ENCODE measurements around the gene FBXO2.

Gene FBXO2

GRCh38 chr1:11661103-11661502 is 6.9 kb upstream of the FBXO2 start:
- no peak overlapping the region for H3K9ac ChIP-seq (ENCODE audit: low read depth, low read length)
- H3K4me3 ChIP-seq (ENCODE audit: low read length) = no peak overlapping the region
- peaks cover 13% of the 10 kb centered on the region; the same call in 1 of the 2 replicates for H3K27me3 ChIP-seq (ENCODE audit: insufficient read depth, low read length)
- H3K27ac ChIP-seq (ENCODE audit: low read length) = no peak overlapping the region
- H3K4me1 ChIP-seq (ENCODE audit: insufficient read depth, low read length) = no peaks in the 10 kb centered on the region
- peaks cover 19% of the 10 kb centered on the region for H3K36me3 ChIP-seq (ENCODE audit: insufficient read depth, low read depth, low read length)
- H3K9me3 ChIP-seq (ENCODE audit: insufficient read depth, low read depth, low read length) = no peaks in the 10 kb centered on the region

DNA sequence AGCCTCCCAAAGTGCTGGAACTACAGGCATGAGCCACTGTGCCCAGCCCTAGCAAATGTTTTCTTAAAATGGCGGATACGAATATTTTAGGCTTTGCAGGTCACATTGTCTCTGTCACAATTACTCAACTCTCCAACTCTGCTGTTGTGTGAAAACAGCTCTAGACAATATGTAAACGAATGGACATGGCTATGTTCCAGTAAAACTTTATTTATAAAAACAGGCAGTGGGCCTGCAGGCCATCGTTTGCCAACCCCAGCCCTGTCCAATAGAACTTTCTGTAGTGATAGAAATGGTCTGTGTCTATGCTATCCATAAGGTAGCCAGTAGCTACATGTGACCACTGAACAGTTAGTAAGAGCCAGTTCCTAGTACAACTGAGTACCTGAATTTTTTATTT is 5.5 kb upstream of the FBXO2 start:
- Histone ChIP-seq H3K9me3 (ENCODE audit: insufficient read depth, low read depth, low read length) (no peaks in the 10 kb centered on the region), H3K36me3 (ENCODE audit: insufficient read depth, low read depth, low read length) (peaks cover 19% of the 10 kb centered on the region)

GRCh38 chr1:11658542-11658941 is 4.3 kb upstream of the FBXO2 start:
- Histone ChIP-seq H3K9me3 (ENCODE audit: insufficient read depth, low read depth, low read length) (no peaks in the 10 kb centered on the region), H3K27me3 (ENCODE audit: insufficient read depth, low read length) (peaks cover 23% of the 10 kb centered on the region), H3K9ac (ENCODE audit: low read depth, low read length) (no peak overlapping the region), H3K27ac (ENCODE audit: low read length) (no peak overlapping the region), H3K36me3 (ENCODE audit: insufficient read depth, low read depth, low read length) (peaks cover 19% of the 10 kb centered on the region), H3K4me1 (ENCODE audit: insufficient read depth, low read length) (no peaks in the 10 kb centered on the region), H3K4me3 (ENCODE audit: low read length) (no peak overlapping the region)

More for the DNA sequence above, 5.5 kb upstream of the FBXO2 start:
- H3K27me3 ChIP-seq (ENCODE audit: insufficient read depth, low read length) = peaks cover 22% of the 10 kb centered on the region
- no peak overlapping the region for H3K4me3 ChIP-seq (ENCODE audit: low read length)
- no peaks in the 10 kb centered on the region for H3K4me1 ChIP-seq (ENCODE audit: insufficient read depth, low read length)
- no peak overlapping the region for H3K27ac ChIP-seq (ENCODE audit: low read length)
- H3K9ac ChIP-seq (ENCODE audit: low read depth, low read length) = no peak overlapping the region

DNA sequence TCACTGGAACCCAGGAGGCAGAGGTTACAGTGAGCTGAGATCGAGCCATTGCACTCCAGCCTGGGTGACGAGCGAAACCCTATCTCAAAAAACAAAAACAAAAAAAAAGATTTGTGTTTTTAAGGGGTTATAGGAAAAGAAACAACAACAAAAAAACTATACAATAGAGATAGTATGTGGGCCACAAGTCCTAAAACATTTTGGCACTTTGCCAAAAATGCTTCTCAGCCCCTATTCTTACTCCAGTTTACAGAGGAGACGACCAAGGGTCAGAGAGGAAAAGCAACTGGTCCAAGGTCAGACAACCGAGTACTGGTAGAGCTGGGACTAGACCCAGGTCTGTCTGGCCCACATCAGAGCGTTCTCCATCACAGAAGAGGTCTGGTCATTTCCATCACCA is 3.4 kb upstream of the FBXO2 start:
- Histone ChIP-seq H3K27me3 (ENCODE audit: insufficient read depth, low read length) (peaks cover 28% of the 10 kb centered on the region), H3K9me3 (ENCODE audit: insufficient read depth, low read depth, low read length) (no peaks in the 10 kb centered on the region), H3K4me3 (ENCODE audit: low read length) (no peak overlapping the region), H3K36me3 (ENCODE audit: insufficient read depth, low read depth, low read length) (peaks cover 19% of the 10 kb centered on the region), H3K9ac (ENCODE audit: low read depth, low read length) (no peak overlapping the region), H3K4me1 (ENCODE audit: insufficient read depth, low read length) (peaks cover 3% of the 10 kb centered on the region), H3K27ac (ENCODE audit: low read length) (no peak overlapping the region)

GRCh38 chr1:11654939-11655808 is 945 bp upstream of the FBXO2 start:
- no peak overlapping the region for H3K27ac ChIP-seq (ENCODE audit: low read length)
- H3K27me3 ChIP-seq (ENCODE audit: insufficient read depth, low read length) = peaks cover 47% of the 10 kb centered on the region
- H3K9me3 ChIP-seq (ENCODE audit: insufficient read depth, low read depth, low read length) = no peaks in the 10 kb centered on the region
- H3K4me3 ChIP-seq (ENCODE audit: low read length) = peak overlapping the region; percentile 76
- peaks cover 12% of the 10 kb centered on the region for H3K4me1 ChIP-seq (ENCODE audit: insufficient read depth, low read length)
- peaks cover 15% of the 10 kb centered on the region for H3K36me3 ChIP-seq (ENCODE audit: insufficient read depth, low read depth, low read length)
- peak overlapping the region; percentile 48; the same call in 1 of the 2 replicates for H3K9ac ChIP-seq (ENCODE audit: low read depth, low read length)

DNA sequence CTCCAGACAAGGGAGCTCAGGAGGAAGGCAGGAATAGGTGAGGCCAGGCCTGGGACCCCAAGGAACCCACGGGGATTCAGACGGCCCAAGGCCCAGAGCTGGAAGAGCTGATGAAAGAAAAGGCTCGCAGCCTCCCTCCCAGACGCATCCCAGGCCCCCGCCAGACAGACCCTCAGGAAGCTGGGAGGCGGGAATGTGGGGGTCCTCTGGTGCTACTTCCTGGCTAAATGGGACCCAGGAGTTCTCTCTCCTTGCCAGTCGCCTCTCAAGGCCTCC is 430 bp downstream of the FBXO2 start:
- Histone ChIP-seq H3K9ac (ENCODE audit: low read depth, low read length) (peak overlapping the region; percentile 63; the same call in 1 of the 2 replicates), H3K4me3 (ENCODE audit: low read length) (peak overlapping the region; percentile 76), H3K27ac (ENCODE audit: low read length) (no peak overlapping the region), H3K4me1 (ENCODE audit: insufficient read depth, low read length) (peaks cover 12% of the 10 kb centered on the region), H3K27me3 (ENCODE audit: insufficient read depth, low read length) (peaks cover 58% of the 10 kb centered on the region), H3K9me3 (ENCODE audit: insufficient read depth, low read depth, low read length) (no peaks in the 10 kb centered on the region), H3K36me3 (ENCODE audit: insufficient read depth, low read depth, low read length) (peaks cover 8% of the 10 kb centered on the region; the same call in 1 of the 2 replicates)

- H3K4me1 ChIP-seq (ENCODE audit: insufficient read depth, low read length) = peaks cover 15% of the 10 kb centered on the region
- H3K9me3 ChIP-seq (ENCODE audit: insufficient read depth, low read depth, low read length) = no peaks in the 10 kb centered on the region
- peak overlapping the region; percentile 76; the same call in 1 of the 2 replicates for H3K4me3 ChIP-seq (ENCODE audit: low read length)
- H3K36me3 ChIP-seq (ENCODE audit: insufficient read depth, low read depth, low read length) = peaks cover 8% of the 10 kb centered on the region; the same call in 1 of the 2 replicates
- H3K27ac ChIP-seq (ENCODE audit: low read length) = no peak overlapping the region
- H3K27me3 ChIP-seq (ENCODE audit: insufficient read depth, low read length) = peaks cover 61% of the 10 kb centered on the region
- peak overlapping the region; percentile 63; the same call in 1 of the 2 replicates for H3K9ac ChIP-seq (ENCODE audit: low read depth, low read length)
These were observed 948 bp downstream of the FBXO2 start for GRCh38 chr1:11653101-11653860.

DNA sequence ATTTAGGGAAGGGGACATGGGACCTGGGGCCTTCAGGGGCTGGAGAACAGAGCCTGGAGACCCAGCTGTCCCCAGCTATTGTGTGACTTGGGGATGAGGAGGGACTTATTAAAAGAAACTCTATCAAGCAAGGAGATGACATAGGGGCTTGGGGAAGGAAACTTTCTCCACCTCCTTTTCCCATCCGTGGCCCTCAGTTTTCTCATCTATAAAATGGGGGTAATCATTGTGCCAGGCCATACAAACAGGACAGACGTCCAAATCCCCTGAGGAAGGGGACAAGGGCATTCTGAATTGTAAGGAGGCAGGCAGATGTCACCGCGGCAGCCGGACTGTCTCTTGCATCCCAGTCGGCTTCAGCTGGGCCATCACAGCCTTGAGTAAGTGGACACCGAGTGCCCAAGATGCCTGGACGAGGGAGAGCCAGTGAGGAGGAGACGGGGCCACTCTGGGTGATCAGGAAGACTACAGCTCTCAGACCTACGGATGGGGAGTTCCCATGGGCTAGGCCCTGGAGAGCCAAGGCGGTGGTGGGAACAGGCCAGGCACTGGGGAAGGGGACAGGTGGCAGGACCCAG is 1.9 kb downstream of the FBXO2 start:
- no peak overlapping the region for H3K4me3 ChIP-seq (ENCODE audit: low read length)
- H3K9ac ChIP-seq (ENCODE audit: low read depth, low read length) = no peak overlapping the region
- H3K27me3 ChIP-seq (ENCODE audit: insufficient read depth, low read length) = peaks cover 64% of the 10 kb centered on the region
- H3K27ac ChIP-seq (ENCODE audit: low read length) = no peak overlapping the region
- peaks cover 7% of the 10 kb centered on the region; the same call in 1 of the 2 replicates for H3K36me3 ChIP-seq (ENCODE audit: insufficient read depth, low read depth, low read length)
- H3K9me3 ChIP-seq (ENCODE audit: insufficient read depth, low read depth, low read length) = no peaks in the 10 kb centered on the region
- H3K4me1 ChIP-seq (ENCODE audit: insufficient read depth, low read length) = peaks cover 15% of the 10 kb centered on the region

DNA sequence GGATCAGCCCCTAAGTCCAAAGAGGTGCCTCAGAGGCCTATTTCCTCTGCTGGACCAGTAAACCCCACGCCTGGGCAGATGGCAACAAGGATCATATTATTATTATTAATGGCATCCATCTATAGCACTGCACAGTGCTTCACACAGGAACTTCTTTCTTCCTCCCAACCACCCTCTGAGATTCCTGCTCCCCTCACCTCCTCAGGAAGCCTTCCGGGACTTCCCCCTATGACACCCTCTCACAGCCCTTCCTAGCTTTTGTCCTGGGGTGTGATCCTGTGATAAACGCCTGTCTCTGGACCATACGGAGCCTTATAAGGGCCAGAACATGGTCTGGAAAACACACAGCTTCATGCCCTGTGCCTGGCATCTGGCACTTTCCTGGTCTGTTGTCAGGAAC is 3.2 kb downstream of the FBXO2 start:
- no peak overlapping the region for H3K9ac ChIP-seq (ENCODE audit: low read depth, low read length)
- H3K4me3 ChIP-seq (ENCODE audit: low read length) = peak overlapping the region; percentile 46; the same call in 1 of the 2 replicates
- H3K4me1 ChIP-seq (ENCODE audit: insufficient read depth, low read length) = peaks cover 15% of the 10 kb centered on the region
- H3K36me3 ChIP-seq (ENCODE audit: insufficient read depth, low read depth, low read length) = no peaks in the 10 kb centered on the region
- H3K27ac ChIP-seq (ENCODE audit: low read length) = no peak overlapping the region
- no peaks in the 10 kb centered on the region for H3K9me3 ChIP-seq (ENCODE audit: insufficient read depth, low read depth, low read length)
- H3K27me3 ChIP-seq (ENCODE audit: insufficient read depth, low read length) = peaks cover 63% of the 10 kb centered on the region

DNA sequence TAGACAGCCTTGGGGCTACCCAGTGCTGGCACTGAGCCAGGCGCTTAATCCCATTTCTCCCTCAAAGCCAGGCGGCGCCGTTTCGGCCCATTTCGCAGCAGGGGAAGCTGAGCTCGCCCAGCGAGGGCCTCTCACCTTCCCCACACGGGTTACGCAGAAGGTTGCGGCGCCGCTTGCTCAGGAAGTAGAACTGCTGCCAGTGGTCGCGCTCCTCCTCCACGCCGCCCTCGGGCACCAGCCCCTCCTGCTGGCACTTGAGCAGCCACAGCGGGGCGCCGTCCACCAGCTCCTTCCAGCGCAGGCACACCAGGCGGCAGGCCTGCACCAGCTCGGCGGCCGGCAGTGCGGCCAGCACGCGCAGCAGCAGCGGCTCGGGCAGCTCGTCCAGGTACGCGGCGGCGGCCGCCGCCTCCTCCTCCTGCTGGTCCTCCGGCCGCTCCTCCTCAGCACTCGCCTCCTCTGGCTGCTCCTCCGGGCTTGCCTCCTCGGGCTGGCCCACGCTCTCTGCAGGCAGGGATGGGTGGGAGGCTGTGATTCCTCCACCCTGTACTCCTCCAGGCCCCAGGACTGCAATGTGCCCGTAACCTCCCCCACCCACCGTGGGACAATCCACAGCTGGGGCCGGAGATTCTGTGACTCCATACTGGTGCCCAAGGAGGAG is 3.8 kb downstream of the FBXO2 start:
- H3K36me3 ChIP-seq (ENCODE audit: insufficient read depth, low read depth, low read length) = no peaks in the 10 kb centered on the region
- no peaks in the 10 kb centered on the region for H3K9me3 ChIP-seq (ENCODE audit: insufficient read depth, low read depth, low read length)
- peaks cover 15% of the 10 kb centered on the region for H3K4me1 ChIP-seq (ENCODE audit: insufficient read depth, low read length)
- H3K4me3 ChIP-seq (ENCODE audit: low read length) = peak overlapping the region; percentile 46; the same call in 1 of the 2 replicates
- no peak overlapping the region for H3K27ac ChIP-seq (ENCODE audit: low read length)
- no peak overlapping the region for H3K9ac ChIP-seq (ENCODE audit: low read depth, low read length)
- peaks cover 59% of the 10 kb centered on the region for H3K27me3 ChIP-seq (ENCODE audit: insufficient read depth, low read length)

DNA sequence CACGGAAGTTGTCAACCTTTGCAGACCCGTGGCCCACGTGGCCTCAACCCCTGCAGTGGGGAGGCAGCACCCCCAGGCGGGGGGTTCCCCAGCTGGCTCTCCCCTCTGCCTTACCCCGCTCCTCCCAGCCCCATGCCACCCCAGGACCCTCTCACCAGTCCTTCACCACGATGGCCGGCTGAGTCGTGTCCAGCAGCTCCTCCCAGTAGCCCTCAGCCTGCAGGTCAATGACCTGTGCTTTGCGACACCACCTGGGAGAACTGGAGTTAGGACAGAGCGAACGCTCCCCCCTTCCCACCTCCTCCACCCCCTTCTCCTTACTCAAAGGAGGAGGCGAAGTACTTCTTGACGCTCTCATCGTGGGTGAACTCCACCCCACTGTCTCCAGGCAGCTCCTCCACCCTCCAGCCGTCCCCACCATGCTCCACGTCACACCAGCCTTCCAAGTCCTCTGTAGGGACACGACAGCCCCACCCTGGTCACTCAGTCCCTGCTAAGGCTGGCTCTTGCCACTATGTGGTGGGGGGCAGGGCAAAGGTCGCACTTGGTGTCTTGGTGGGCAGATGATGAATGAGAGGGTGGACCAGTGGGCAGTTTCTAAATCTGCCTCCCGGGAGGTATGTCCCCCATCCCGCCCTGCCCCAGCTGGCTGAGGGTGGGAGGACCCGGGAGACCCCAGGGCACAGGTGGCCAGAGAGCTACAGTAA is 4.5 kb downstream of the FBXO2 start:
- Histone ChIP-seq H3K36me3 (ENCODE audit: insufficient read depth, low read depth, low read length) (no peaks in the 10 kb centered on the region), H3K4me1 (ENCODE audit: insufficient read depth, low read length) (peaks cover 15% of the 10 kb centered on the region), H3K9ac (ENCODE audit: low read depth, low read length) (no peak overlapping the region), H3K27me3 (ENCODE audit: insufficient read depth, low read length) (peaks cover 56% of the 10 kb centered on the region), H3K4me3 (ENCODE audit: low read length) (peak overlapping the region; percentile 46; the same call in 1 of the 2 replicates), H3K9me3 (ENCODE audit: insufficient read depth, low read depth, low read length) (no peaks in the 10 kb centered on the region), H3K27ac (ENCODE audit: low read length) (no peak overlapping the region)
